H9 (cell line): ENCODE data around the gene ZNHIT2. TPM values are rescaled to one million over a fixed set of nuclear protein-coding genes. Genes with fewer than 3 reads are reported as not detected.

ENCODE experiments used
- DNase-seq: peaks from one replicate; pipeline ENCODE4 v3.0.0-alpha.2; 2017
- H2AFZ ChIP-seq: one replicate; pipeline ENCODE4 v1.6.1; 2013; ENCODE audit warnings: mild to moderate bottlenecking, low read length, control low read depth, moderate library complexity
- H2AK5ac ChIP-seq: 2 replicates; pipeline ENCODE4 v1.6.1; 2013; ENCODE audit warnings: low read length, control low read depth, mixed read lengths; ENCODE audit not compliant: insufficient read length
- H2BK120ac ChIP-seq: one replicate; pipeline ENCODE4 v1.6.1; 2013; ENCODE audit warnings: low read depth, mild to moderate bottlenecking, low read length, control low read depth, inconsistent platforms; ENCODE audit not compliant: poor library complexity, severe bottlenecking
- H2BK12ac ChIP-seq: 2 replicates; pipeline ENCODE4 v1.6.1; 2013; ENCODE audit warnings: low read length, control low read depth, mixed read lengths, low read depth; ENCODE audit not compliant: insufficient read length
- H2BK15ac ChIP-seq: 2 replicates; pipeline ENCODE4 v1.6.1; 2013; ENCODE audit warnings: low read depth, low read length, control low read depth
- H2BK20ac ChIP-seq: one replicate; pipeline ENCODE4 v1.6.1; 2013; ENCODE audit warnings: low read depth, mild to moderate bottlenecking, low read length, control low read depth, inconsistent platforms; ENCODE audit not compliant: poor library complexity, severe bottlenecking
- H2BK5ac ChIP-seq: 2 replicates; pipeline ENCODE4 v1.6.1; 2013; ENCODE audit warnings: low read length, control low read depth, mixed read lengths; ENCODE audit not compliant: insufficient read length
- H3K14ac ChIP-seq: 2 replicates; pipeline ENCODE4 v1.6.1; 2013; ENCODE audit warnings: low read length, control low read depth; ENCODE audit not compliant: insufficient read depth
- H3K18ac ChIP-seq: 2 replicates; pipeline ENCODE4 v1.6.1; 2013; ENCODE audit warnings: low read depth, mild to moderate bottlenecking, mixed read lengths, low read length, control low read depth; ENCODE audit not compliant: insufficient read length
- H3K23ac ChIP-seq: 2 replicates; pipeline ENCODE4 v1.6.1; 2013; ENCODE audit warnings: low read length, control low read depth, mixed read lengths, low read depth; ENCODE audit not compliant: insufficient read length
- H3K23me2 ChIP-seq: 2 replicates; pipeline ENCODE4 v1.6.1; 2013; ENCODE audit warnings: low read depth, mild to moderate bottlenecking, mixed read lengths, low read length, control low read depth; ENCODE audit not compliant: insufficient read length, poor library complexity, severe bottlenecking
- H3K27ac ChIP-seq: 2 replicates; pipeline ENCODE4 v1.5.1; 2013; ENCODE audit warnings: low read length, control low read depth, mixed read lengths, low read depth; ENCODE audit not compliant: insufficient read length
- H3K27me3 ChIP-seq: 2 replicates; pipeline ENCODE4 v1.6.1; 2013; ENCODE audit warnings: low read length, control low read depth, inconsistent platforms; ENCODE audit not compliant: insufficient read depth
- H3K4ac ChIP-seq: 2 replicates; pipeline ENCODE4 v1.6.1; 2013; ENCODE audit warnings: low read depth, mild to moderate bottlenecking, control low read depth, inconsistent platforms, low read length, moderate library complexity
- H3K4me1 ChIP-seq: 2 replicates; pipeline ENCODE4 v1.6.1; 2013; ENCODE audit warnings: low read length, control low read depth, inconsistent platforms; ENCODE audit not compliant: insufficient read depth
- H3K4me2 ChIP-seq: 2 replicates; pipeline ENCODE4 v1.6.1; 2013; ENCODE audit warnings: low read length, control low read depth, mixed read lengths; ENCODE audit not compliant: insufficient read length, insufficient read depth
- H3K56ac ChIP-seq: 2 replicates; pipeline ENCODE4 v1.6.1; 2013; ENCODE audit warnings: low read depth, mild to moderate bottlenecking, mixed read lengths, low read length, control low read depth; ENCODE audit not compliant: insufficient read length
- H3K79me1 ChIP-seq: 2 replicates; pipeline ENCODE4 v1.6.1; 2013; ENCODE audit warnings: low read depth, mild to moderate bottlenecking, moderate library complexity, low read length, control low read depth, inconsistent platforms; ENCODE audit not compliant: insufficient read depth, poor library complexity, severe bottlenecking
- H3K79me2 ChIP-seq: 2 replicates; pipeline ENCODE4 v1.6.1; 2013; ENCODE audit warnings: low read length, control low read depth, inconsistent platforms; ENCODE audit not compliant: insufficient read depth
- H3K9ac ChIP-seq: 2 replicates; pipeline ENCODE4 v1.6.1; 2013; ENCODE audit warnings: low read length, control low read depth, mixed read lengths; ENCODE audit not compliant: insufficient read length; ENCODE audit errors: extremely low read depth
- H3K9me3 ChIP-seq: one replicate; pipeline ENCODE4 v1.6.1; 2013; ENCODE audit warnings: low read depth, low read length, inconsistent platforms; ENCODE audit not compliant: control insufficient read depth
- H3T11ph ChIP-seq: one replicate; pipeline ENCODE4 v1.6.1; 2013; ENCODE audit warnings: mild to moderate bottlenecking, low read length, control low read depth, inconsistent platforms
- H4K20me1 ChIP-seq: one replicate; pipeline ENCODE4 v1.6.1; 2013; ENCODE audit not compliant: control insufficient read depth, insufficient read length, insufficient read depth
- H4K5ac ChIP-seq: 2 replicates; pipeline ENCODE4 v1.6.1; 2013; ENCODE audit warnings: low read depth, mild to moderate bottlenecking, mixed read lengths, low read length, control low read depth; ENCODE audit not compliant: insufficient read length
- H4K8ac ChIP-seq: replicated peaks from 2 replicates; pipeline ENCODE4 v1.6.1; 2013; ENCODE audit warnings: low read length, control low read depth, mixed read lengths, low read depth; ENCODE audit not compliant: insufficient read length
- H4K91ac ChIP-seq: 2 replicates; pipeline ENCODE4 v1.6.1; 2013; ENCODE audit warnings: low read depth, mild to moderate bottlenecking, moderate library complexity, mixed read lengths, low read length, control low read depth; ENCODE audit not compliant: insufficient read length
- H3K27ac Mint-ChIP-seq, 3 experiments: 2 replicates in 2 of 3; 3 replicates in 1 of 3; pipeline ENCODE4 v1.8.0; 2020 to 2021; ENCODE audit warnings: mixed read lengths in 3 of 3, mild to moderate bottlenecking in 1 of 3, moderate library complexity in 1 of 3
- H3K27me3 Mint-ChIP-seq: 2 replicates; pipeline ENCODE4 v1.8.0; 2021; ENCODE audit warnings: low read depth, mild to moderate bottlenecking, moderate library complexity, mixed read lengths
- H3K36me3 Mint-ChIP-seq, 3 experiments: 2 replicates in 2 of 3; 3 replicates in 1 of 3; pipeline ENCODE4 v1.8.0; 2020 to 2021; ENCODE audit warnings: low read depth in 3 of 3, mixed read lengths in 3 of 3; ENCODE audit not compliant: insufficient read depth in 1 of 3
- H3K4me1 Mint-ChIP-seq, 2 experiments: 2 replicates each; pipeline ENCODE4 v1.8.0; 2020; ENCODE audit warnings: mixed read lengths in 2 of 2
- H3K4me3 Mint-ChIP-seq, 2 experiments: 2 replicates in 1 of 2; 3 replicates in 1 of 2; pipeline ENCODE4 v1.8.0; 2020 to 2021; ENCODE audit warnings: mild to moderate bottlenecking in 2 of 2, mixed read lengths in 2 of 2, moderate library complexity in 1 of 2
- H3K9me3 Mint-ChIP-seq, 2 experiments: 2 replicates in 1 of 2; 3 replicates in 1 of 2; pipeline ENCODE4 v1.8.0; 2020; ENCODE audit warnings: mild to moderate bottlenecking in 2 of 2, mixed read lengths in 2 of 2, moderate library complexity in 1 of 2
- CTCF ChIP-seq: fragments of 200-600 bp; sonication (generic); conservative IDR thresholded peaks from 3 replicates; pipeline ENCODE4 v1.8.0; 2021; ENCODE audit warnings: antibody characterized with exemption, mild to moderate bottlenecking
- WGBS: extraction: QIAGEN DNeasy Blood & Tissue Kit; methylation state at CpG from one replicate; pipeline ENCODE4 v1.1.7; 2013; ENCODE audit warnings: missing lambda C conversion rate, low lambda C conversion rate, mixed read lengths; ENCODE audit not compliant: insufficient read length; ENCODE audit errors: extremely low coverage; 5-methylcytosine and 5-hydroxymethylcytosine counted together
- total RNA-seq: library from RNA; stranded (reverse); gene quantifications from 2 replicates; pipeline ENCODE4 v1.2.1, GENCODE V29; 2021

Gene ZNHIT2
- total RNA-seq, 1 experiment from 2014 or later: 18.3 TPM

- Histone ChIP-seq H2BK20ac (no peak overlapping the region), H3K4ac (no peak overlapping the region), H2AK5ac (no peak overlapping the region), H2BK120ac (no peak overlapping the region), H3K4me2 (no peak overlapping the region), H3K9ac (no peak overlapping the region), H3K27ac (no peak overlapping the region), H3K23ac (no peak overlapping the region), H3K79me2 (no peaks in the 10 kb centered on the region), H2AFZ (no peak overlapping the region), H3K23me2 (no peaks in the 10 kb centered on the region), H3T11ph (no peak overlapping the region), H3K79me1 (no peaks in the 10 kb centered on the region), H3K18ac (no peak overlapping the region), H3K27me3 (no peaks in the 10 kb centered on the region), H2BK12ac (no peak overlapping the region), H2BK15ac (no peak overlapping the region; the same call in 1 of the 2 replicates), H4K5ac (no peak overlapping the region), H4K8ac (no peak overlapping the region), H4K20me1 (no peaks in the 10 kb centered on the region), H3K14ac (no peak overlapping the region), H3K9me3 (no peaks in the 10 kb centered on the region), H3K4me1 (no peaks in the 10 kb centered on the region), H3K56ac (no peak overlapping the region), H4K91ac (no peak overlapping the region), H2BK5ac (no peak overlapping the region)
- H3K27ac Mint-ChIP-seq: peak overlapping the region in 1 of 3 experiments; percentile 50; a peak in 1 of 7 replicates
- H3K9me3 Mint-ChIP-seq: peaks cover 5 to 8% of the 10 kb centered on the region in 2 experiments; a peak in 4 of 5 replicates
- no peak for TF ChIP-seq CTCF
- H3K4me1 Mint-ChIP-seq: peaks cover 5 to 6% of the 10 kb centered on the region in 2 experiments; a peak in 3 of 4 replicates
- DNase-seq: no peak
- WGBS: no CpG with 5 or more reads among the region's 5 CpGs
- H3K36me3 Mint-ChIP-seq: no peaks in the 10 kb centered on the region
- H3K4me3 Mint-ChIP-seq: no peak overlapping the region
- H3K27me3 Mint-ChIP-seq: peaks cover 22% of the 10 kb centered on the region
These were observed 31.2 kb upstream of the ZNHIT2 start for GRCh38 chr11:65148657-65149056.
